K562 (cell line): Measurements from ENCODE around the gene MYO1D.

Experiments
- NR2C2 ChIP-seq, 2 experiments: fragments of 200-800 bp in 1 of 2; sonication (Bioruptor generic) in 1 of 2; sonication (generic) in 1 of 2; formaldehyde crosslinking in 1 of 2; IDR thresholded peaks; 2 replicates each; pipeline versions ENCODE4 v1.6.1 to v1.8.0; 2016 to 2022; ENCODE audit warnings: mild to moderate bottlenecking in 1 of 2, missing compliant biosample characterization in 1 of 2, missing genetic modification characterization in 1 of 2, missing genetic modification reagents in 1 of 2
- ZFP1 ChIP-seq: fragments of 450-650 bp; formaldehyde crosslinking; IDR thresholded peaks from 2 replicates; pipeline ENCODE4 v1.4.0; 2020; ENCODE audit warnings: mild to moderate bottlenecking, mixed read lengths

DNA sequence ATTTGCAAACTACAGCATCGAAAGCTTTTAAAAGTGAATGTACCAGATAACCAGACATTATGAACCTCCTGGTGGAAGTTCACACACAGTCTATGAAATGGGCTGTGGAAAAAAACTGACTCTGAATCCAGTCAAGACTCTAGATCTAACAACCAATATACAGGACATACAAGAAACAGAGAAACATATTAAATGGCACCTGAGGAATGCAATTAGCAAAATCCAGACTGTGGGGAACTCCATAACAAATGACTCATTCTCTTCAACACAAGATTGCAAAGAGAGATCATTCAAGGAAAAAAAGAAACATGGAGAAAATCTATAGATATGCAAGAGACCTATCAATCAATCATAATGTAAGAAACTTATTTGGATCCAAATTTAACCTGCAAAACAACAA, 119.0 kb downstream of the MYO1D start:
- no peak for TF ChIP-seq ZFP1 (CRISPR knock-in tag)
- TF ChIP-seq NR2C2 (CRISPR knock-in tag; IDR thresholded peaks at IDR 0.05), result no peak
- TF ChIP-seq NR2C2 (tag; IDR thresholded peaks at IDR 0.05), result no peak
